Muscle of leg (tissue), 11 donors: ENCODE results near the gene HES7. TPM values are rescaled to one million over a fixed set of nuclear protein-coding genes. Genes with fewer than 3 reads are reported as not detected.

Experiments
- DNase-seq: peaks from one replicate; pipeline ENCODE4 v3.0.0; 2013
- H3K27ac ChIP-seq: one replicate; pipeline ENCODE4 v1.5.1; 2013; ENCODE audit warnings: mild to moderate bottlenecking, low read length, control low read depth
- H3K27me3 ChIP-seq: one replicate; pipeline ENCODE4 v1.6.1; 2013; ENCODE audit warnings: low read length; ENCODE audit not compliant: control insufficient read depth, insufficient read depth
- H3K36me3 ChIP-seq: one replicate; pipeline ENCODE4 v1.6.1; 2013; ENCODE audit warnings: low read length; ENCODE audit not compliant: control insufficient read depth, insufficient read depth
- H3K4me1 ChIP-seq: one replicate; pipeline ENCODE4 v1.6.1; 2013; ENCODE audit warnings: low read length; ENCODE audit not compliant: control insufficient read depth, insufficient read depth
- H3K4me3 ChIP-seq: one replicate; pipeline ENCODE4 v1.5.1; 2013; ENCODE audit warnings: low read length, control low read depth
- H3K9me3 ChIP-seq: replicated peaks from 2 replicates; pipeline ENCODE4 v1.6.1; 2013; ENCODE audit warnings: low read depth, low read length; ENCODE audit not compliant: control insufficient read depth
- WGBS: methylation state at CpG from one replicate; pipeline ENCODE4 v1.1.5; 2013; ENCODE audit warnings: missing lambda C conversion rate; ENCODE audit not compliant: insufficient coverage; 5-methylcytosine and 5-hydroxymethylcytosine counted together
- polyA plus RNA-seq, 8 donors: library from polyadenylated mRNA; unstranded; fragments of 120-200 nt; gene quantifications; one replicate each; pipeline versions ENCODE4 v1.2.1 to v1.2.3, GENCODE V29; 2013; ENCODE audit warnings: inconsistent platforms in 1 of 8, low replicate concordance in 1 of 8; ENCODE audit not compliant: insufficient read length in 8 of 8, insufficient read depth in 1 of 8
- total RNA-seq: library from RNA; stranded (reverse); fragments of 120-200 nt; gene quantifications from one replicate; pipeline ENCODE4 v1.2.4, GENCODE V29; 2013

The HES7 gene
- total and polyA plus RNA-seq, 9 donors, result 0.08 to 0.28 (median 0.15) TPM; not detected in 2

GRCh38 chr17:8162233-8162996 lies 38.5 kb upstream of the HES7 start, which contains the start of gene VAMP2:
TSS of gene VAMP2 (minus strand) at chr17:8162948. CDS start at chr17:8162879, 69 bp downstream.
- under 1% methylated on average over 75 of the region's 75 CpGs for WGBS

GRCh38 chr17:8161289-8162232 lies 37.7 kb upstream of the HES7 start:
- Histone ChIP-seq H3K27me3 (no peaks in the 10 kb centered on the region), H3K9me3 (no peaks in the 10 kb centered on the region), H3K27ac (peak overlapping the region; percentile 97), H3K36me3 (peaks cover 30% of the 10 kb centered on the region), H3K4me3 (peak overlapping the region; percentile 96), H3K4me1 (peaks cover 51% of the 10 kb centered on the region)
- peak; percentile 27 for DNase-seq
- 58% methylated on average over 12 of the region's 19 CpGs for WGBS

More at GRCh38 chr17:8162233-8162996, 38.5 kb upstream of the HES7 start, which contains the start of gene VAMP2:
- Histone ChIP-seq H3K9me3 (no peaks in the 10 kb centered on the region), H3K36me3 (peaks cover 30% of the 10 kb centered on the region), H3K4me3 (peak within 1 kb of the TSS; percentile 96), H3K4me1 (peaks cover 44% of the 10 kb centered on the region), H3K27me3 (no peaks in the 10 kb centered on the region), H3K27ac (peak within 1 kb of the TSS; percentile 97)
- DNase-seq, result peak; percentile 92

- Histone ChIP-seq H3K27me3 (no peaks in the 10 kb centered on the region), H3K4me1 (peaks cover 52% of the 10 kb centered on the region), H3K4me3 (no peak overlapping the region), H3K27ac (peak overlapping the region; percentile 97), H3K9me3 (no peaks in the 10 kb centered on the region), H3K36me3 (peaks cover 30% of the 10 kb centered on the region)
- DNase-seq, result peak; percentile 30
- 40% methylated on average over 4 of the region's 5 CpGs for WGBS
Measured at GRCh38 chr17:8160741-8161221, 36.9 kb upstream of the HES7 start.

DNA sequence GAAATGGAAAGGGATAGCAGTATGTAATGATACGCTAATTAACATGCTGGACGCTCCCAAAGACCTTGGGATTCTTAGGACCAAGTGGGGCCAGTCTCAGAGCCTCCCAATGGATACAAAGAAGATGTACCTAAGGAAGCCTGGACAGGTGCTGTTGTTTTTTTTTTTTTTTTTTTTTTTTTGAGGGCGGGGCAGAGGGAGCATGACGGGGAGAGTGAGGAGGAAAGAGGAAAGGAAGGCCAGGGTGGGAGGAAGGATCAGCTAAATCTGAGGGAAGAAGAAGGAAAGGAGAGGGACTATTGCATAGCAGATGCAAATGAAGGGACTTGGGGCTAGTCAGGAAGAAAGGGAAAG lies 36.3 kb upstream of the HES7 start:
- 68% methylated on average over 4 of the region's 4 CpGs for WGBS
- DNase-seq, result no peak
- Histone ChIP-seq H3K27ac (peak overlapping the region; percentile 97), H3K9me3 (no peaks in the 10 kb centered on the region), H3K4me3 (no peak overlapping the region), H3K27me3 (no peaks in the 10 kb centered on the region), H3K4me1 (peaks cover 58% of the 10 kb centered on the region), H3K36me3 (peaks cover 30% of the 10 kb centered on the region)

DNA sequence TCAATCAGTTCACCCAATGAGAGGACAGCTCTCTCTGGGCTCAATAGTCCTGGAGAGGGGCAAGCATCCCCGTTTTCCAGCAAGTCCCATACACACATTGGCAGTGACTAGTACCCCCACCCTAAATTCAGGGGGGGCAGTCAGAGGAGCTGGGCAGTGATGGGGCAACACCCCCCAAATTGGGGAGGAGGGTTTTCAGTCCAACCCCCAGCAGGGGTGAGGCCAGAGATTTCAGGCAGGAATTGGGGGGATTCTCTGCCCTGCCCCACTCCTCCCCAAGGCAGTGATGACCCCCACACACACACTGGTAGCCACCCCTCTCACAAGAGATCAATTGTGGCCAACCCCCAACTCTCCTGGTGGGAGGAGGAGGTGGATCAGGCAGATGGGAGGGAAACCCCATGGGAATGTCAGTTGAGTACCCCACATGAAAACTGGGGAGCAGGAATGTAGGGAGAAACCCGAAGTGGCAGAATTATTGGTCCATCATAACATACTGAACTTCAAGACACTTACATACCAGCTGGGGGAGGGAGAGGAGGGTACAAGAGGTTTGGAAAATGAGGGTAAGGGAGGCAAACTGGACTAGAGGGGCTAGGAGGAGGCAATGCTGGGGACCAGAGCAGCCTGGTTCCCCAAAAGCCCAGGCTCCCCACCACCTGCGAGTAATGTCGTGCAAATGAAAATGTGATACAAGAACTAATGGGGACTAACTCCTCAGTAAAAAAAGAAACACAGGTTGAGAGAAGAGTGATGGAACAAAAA lies 35.7 kb upstream of the HES7 start:
- peaks cover 58% of the 10 kb centered on the region for H3K4me1 ChIP-seq
- WGBS, result no CpG with 5 or more reads among the region's 4 CpGs
- no peak overlapping the region for H3K27ac ChIP-seq

DNA sequence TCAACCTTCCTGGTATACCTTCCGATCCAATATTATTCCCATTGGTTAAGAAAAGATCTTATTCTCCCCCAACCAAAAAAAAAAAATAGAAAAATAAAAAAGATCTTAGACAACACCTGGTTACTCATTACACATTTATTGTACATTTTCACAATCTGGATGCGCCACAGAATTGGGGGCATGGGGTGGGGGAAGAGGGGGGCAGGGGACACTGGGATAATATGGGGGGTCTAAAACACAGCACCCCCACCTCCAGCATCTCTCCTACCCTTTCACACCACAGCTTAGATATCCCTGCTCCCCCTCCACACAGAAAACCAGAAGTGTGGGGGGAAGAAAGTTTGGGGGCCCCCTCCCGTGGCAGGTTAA lies 35.1 kb upstream of the HES7 start:
- WGBS, result no CpG with 5 or more reads among the region's 3 CpGs
- no peak for DNase-seq
- H3K4me1 ChIP-seq, result peaks cover 55% of the 10 kb centered on the region
- H3K36me3 ChIP-seq, result peaks cover 30% of the 10 kb centered on the region
- no peak overlapping the region for H3K27ac ChIP-seq
- no peaks in the 10 kb centered on the region for H3K9me3 ChIP-seq
- no peak overlapping the region for H3K4me3 ChIP-seq
- no peaks in the 10 kb centered on the region for H3K27me3 ChIP-seq

More for the DNA sequence above, 35.7 kb upstream of the HES7 start:
- peaks cover 30% of the 10 kb centered on the region for H3K36me3 ChIP-seq
- no peaks in the 10 kb centered on the region for H3K9me3 ChIP-seq
- peak; percentile 28 for DNase-seq
- H3K4me3 ChIP-seq, result no peak overlapping the region
- no peaks in the 10 kb centered on the region for H3K27me3 ChIP-seq

GRCh38 chr17:8158267-8159031 lies 34.5 kb upstream of the HES7 start:
- Histone ChIP-seq H3K4me3 (no peak overlapping the region), H3K36me3 (peaks cover 30% of the 10 kb centered on the region), H3K9me3 (no peaks in the 10 kb centered on the region), H3K4me1 (peaks cover 55% of the 10 kb centered on the region), H3K27ac (peak overlapping the region; percentile 92), H3K27me3 (no peaks in the 10 kb centered on the region)
- peak; percentile 93 for DNase-seq
- WGBS, result 30% methylated on average over 14 of the region's 20 CpGs

GRCh38 chr17:8156246-8156992 lies 32.5 kb upstream of the HES7 start:
- peaks cover 63% of the 10 kb centered on the region for H3K4me1 ChIP-seq
- no peaks in the 10 kb centered on the region for H3K27me3 ChIP-seq
- under 1% methylated on average over 55 of the region's 59 CpGs for WGBS

GRCh38 chr17:8155996-8156245 lies 32.0 kb upstream of the HES7 start:
- DNase-seq, result no peak
- H3K4me1 ChIP-seq, result peaks cover 62% of the 10 kb centered on the region

More at GRCh38 chr17:8156246-8156992, 32.5 kb upstream of the HES7 start:
- Histone ChIP-seq H3K36me3 (peaks cover 27% of the 10 kb centered on the region), H3K9me3 (no peaks in the 10 kb centered on the region), H3K4me3 (peak overlapping the region; percentile 88), H3K27ac (peak overlapping the region; percentile 98)
- peak; percentile 100 for DNase-seq

More at GRCh38 chr17:8155996-8156245, 32.0 kb upstream of the HES7 start:
- H3K27me3 ChIP-seq, result no peaks in the 10 kb centered on the region
- peak overlapping the region; percentile 98 for H3K27ac ChIP-seq
- H3K4me3 ChIP-seq, result peak overlapping the region; percentile 88
- no peaks in the 10 kb centered on the region for H3K9me3 ChIP-seq
- under 1% methylated on average over 11 of the region's 11 CpGs for WGBS
- peaks cover 22% of the 10 kb centered on the region for H3K36me3 ChIP-seq
